GM21526 (cell line): ENCODE measurements around the gene SNUPN.

Source experiments
- ATAC-seq: cut with Tn5 transposase; IDR thresholded peaks from one replicate; pipeline ENCODE4 v1.9.1; 2021; ENCODE audit warnings: moderate library complexity; ENCODE audit not compliant: unreplicated experiment, low FRiP score

The SNUPN gene

GRCh38 chr15:75654201-75654907 is 28.8 kb upstream of the SNUPN start:
- no peak for ATAC-seq

GRCh38 chr15:75653347-75653913 is 27.9 kb upstream of the SNUPN start:
- ATAC-seq: no peak

GRCh38 chr15:75651810-75652543 is 26.5 kb upstream of the SNUPN start:
- ATAC-seq: no peak

GRCh38 chr15:75650908-75651809 is 25.6 kb upstream of the SNUPN start:
- ATAC-seq: no peak

GRCh38 chr15:75649848-75650247 is 24.3 kb upstream of the SNUPN start:
- ATAC-seq: no peak

- ATAC-seq: no peak
Measured at GRCh38 chr15:75649045-75649761, 23.7 kb upstream of the SNUPN start.

GRCh38 chr15:75648156-75649000 is 22.9 kb upstream of the SNUPN start:
- no peak for ATAC-seq

- no peak for ATAC-seq
Measured at GRCh38 chr15:75647370-75648155, 22.0 kb upstream of the SNUPN start, which contains the start of gene SNX33. Gene SNX33 (plus strand): TSS chr15:75647912. CDS start chr15:75649103, 1,191 bp downstream.

- no peak for ATAC-seq
Measured at GRCh38 chr15:75646944-75647364, 21.4 kb upstream of the SNUPN start.

GRCh38 chr15:75646112-75646943 is 20.8 kb upstream of the SNUPN start:
- no peak for ATAC-seq

GRCh38 chr15:75644376-75644775 is 18.9 kb upstream of the SNUPN start:
- no peak for ATAC-seq

- ATAC-seq: no peak
Measured at GRCh38 chr15:75641603-75642002, 16.1 kb upstream of the SNUPN start.

- ATAC-seq: no peak
Measured at GRCh38 chr15:75641179-75641503, 15.6 kb upstream of the SNUPN start.

- ATAC-seq: peak; percentile 31
Measured at GRCh38 chr15:75640483-75641178, 15.1 kb upstream of the SNUPN start.

- ATAC-seq: peak; percentile 87
Measured at GRCh38 chr15:75639709-75640482, 14.4 kb upstream of the SNUPN start, which contains the start of gene IMP3. Gene IMP3 (minus strand): TSS chr15:75640224. CDS start chr15:75640168, 56 bp downstream.

- ATAC-seq: no peak
Measured at GRCh38 chr15:75639191-75639708, 13.7 kb upstream of the SNUPN start.
